ENCODE measurements around the gene TSC22D1. TPM values are rescaled to one million over a fixed set of nuclear protein-coding genes. Genes with fewer than 3 reads are reported as not detected.

Gene TSC22D1
- polyA plus RNA-seq, 1 donor from 2014 or later = 4.0 TPM

Other genes starting within 250 kb of the TSC22D1 start
- gene SERP2, start 202.5 kb downstream of the TSC22D1 start, polyA plus RNA-seq = not detected

Measured in IgD-negative memory B cell (primary cell).